HG02840 (cell line): ENCODE results near the gene RNF213.
"Not testable (repeated sequence)": the region's sequence is repeated elsewhere in the genome, so short reads cannot be mapped to it uniquely, and the experiment has no call there.

Experiments used
- ATAC-seq: cut with Tn5 transposase; IDR thresholded peaks from one replicate; pipeline ENCODE4 v1.9.1; 2021; ENCODE audit warnings: mild to moderate bottlenecking, moderate library complexity, moderate number of reproducible peaks; ENCODE audit not compliant: unreplicated experiment, low FRiP score

The RNF213 gene

DNA sequence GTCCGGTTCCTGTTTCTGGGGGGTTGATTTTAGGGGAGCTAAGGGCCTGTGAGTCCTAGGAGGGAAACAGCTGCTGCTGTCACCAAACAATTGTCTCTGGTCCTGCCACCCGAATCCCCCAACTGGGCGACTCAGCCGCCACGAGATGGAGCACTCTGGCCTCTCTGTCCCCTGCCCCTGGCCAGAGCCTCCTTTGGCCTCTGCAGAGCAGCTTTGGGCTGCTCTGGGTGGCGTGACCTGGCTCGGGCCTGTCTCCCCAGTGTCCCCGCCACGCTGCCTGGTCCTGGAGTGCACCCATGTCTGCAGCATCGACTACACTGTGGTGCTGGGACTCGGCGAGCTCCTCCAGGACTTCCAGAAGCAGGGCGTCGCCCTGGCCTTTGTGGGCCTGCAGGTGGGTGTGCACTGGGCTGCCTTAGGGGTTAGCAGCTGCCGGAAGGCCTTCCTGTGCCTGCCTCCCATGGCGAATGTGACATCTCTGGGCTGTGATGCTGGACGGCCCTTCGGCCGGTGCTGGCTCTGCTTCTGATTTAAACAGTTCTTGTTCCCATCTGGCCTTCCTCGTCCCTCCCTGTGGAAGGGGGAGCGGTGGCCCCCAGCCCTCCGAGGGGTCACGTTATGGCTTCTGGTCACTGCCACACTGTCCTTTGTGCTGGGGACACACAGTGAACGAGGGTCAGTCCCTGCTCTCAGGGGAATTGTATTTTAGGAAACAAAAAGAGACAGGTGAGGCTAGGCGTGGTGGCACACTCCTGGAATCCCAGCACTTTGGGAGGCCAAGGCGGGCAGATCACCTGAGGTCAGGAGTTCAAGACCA is 11.6 kb upstream of the RNF213 start:
- ATAC-seq: no peak

DNA sequence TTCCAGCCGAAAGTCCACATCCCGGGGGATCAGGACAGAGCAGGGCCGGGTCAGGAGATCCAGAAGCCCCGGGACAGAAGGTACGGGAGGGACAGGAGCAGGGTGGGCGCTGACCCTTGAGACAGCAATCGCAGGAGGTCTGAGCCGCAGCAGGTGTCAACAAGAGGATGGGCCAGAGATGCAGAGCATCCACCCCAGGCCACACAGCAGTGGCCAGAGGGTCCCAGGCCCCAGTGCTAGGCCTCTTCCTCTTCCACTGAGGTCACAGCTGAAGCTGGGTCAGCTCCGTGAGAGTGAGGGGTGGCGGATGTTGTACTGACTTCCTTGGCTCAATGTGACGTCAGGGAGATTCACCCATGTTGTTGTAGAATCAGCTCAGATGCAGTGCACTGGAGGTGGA is 8.7 kb upstream of the RNF213 start:
- no peak for ATAC-seq

DNA sequence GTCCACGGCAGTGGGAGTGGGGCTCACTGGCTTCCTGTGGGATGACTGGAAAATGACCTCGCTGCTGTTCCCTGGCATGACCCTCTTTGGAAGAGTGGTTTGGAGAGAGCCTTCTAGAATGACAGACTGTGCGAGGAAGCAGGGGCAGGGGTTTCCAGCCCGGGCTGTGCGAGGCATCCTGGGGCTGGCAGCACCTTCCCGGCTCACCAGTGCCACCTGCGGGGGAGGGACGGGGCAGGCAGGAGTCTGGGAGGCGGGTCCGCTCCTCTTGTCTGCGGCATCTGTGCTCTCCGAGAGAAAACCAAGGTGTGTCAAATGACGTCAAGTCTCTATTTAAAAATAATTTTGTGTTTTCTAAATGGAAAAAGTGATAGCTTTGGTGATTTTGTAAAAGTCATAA is 7.8 kb upstream of the RNF213 start:
- no peak for ATAC-seq

DNA sequence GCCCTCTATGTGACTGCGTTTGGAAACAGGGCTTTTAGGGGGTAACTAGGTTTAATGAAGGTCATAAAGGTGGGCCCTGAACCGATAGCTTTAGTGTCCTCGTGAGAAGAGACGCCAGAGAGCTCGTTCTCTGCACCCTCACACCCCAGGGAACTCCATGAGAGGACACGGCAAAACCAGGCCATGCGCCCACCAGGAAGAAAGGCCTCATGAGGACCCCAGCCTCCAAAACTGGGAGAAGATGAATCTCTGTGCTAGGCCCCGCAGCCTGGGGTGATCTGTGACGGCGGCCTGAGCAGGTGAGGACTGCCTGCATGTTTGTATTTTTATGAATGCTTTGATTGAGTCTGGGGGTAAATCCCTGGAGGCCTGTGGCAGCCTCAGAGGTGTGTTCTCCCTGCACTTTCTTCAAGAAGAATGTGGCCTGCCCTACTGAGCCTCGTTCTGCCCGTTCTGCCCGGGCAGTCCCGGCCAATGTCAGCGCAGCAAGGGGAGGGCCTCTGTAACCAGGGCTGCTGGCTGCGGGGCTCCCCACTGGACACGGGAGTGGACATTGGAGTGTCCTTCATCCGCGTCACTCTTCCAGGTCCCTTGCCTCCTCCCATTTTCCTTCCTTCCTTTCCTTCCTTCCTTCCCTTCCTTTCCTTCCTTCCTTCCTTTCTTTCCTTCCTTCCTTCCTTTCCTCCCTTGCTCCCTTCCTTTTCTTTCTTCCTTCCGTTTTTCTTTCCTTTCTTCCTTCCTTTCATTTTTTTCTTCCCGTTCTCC is 6.8 kb upstream of the RNF213 start:
- no peak for ATAC-seq

DNA sequence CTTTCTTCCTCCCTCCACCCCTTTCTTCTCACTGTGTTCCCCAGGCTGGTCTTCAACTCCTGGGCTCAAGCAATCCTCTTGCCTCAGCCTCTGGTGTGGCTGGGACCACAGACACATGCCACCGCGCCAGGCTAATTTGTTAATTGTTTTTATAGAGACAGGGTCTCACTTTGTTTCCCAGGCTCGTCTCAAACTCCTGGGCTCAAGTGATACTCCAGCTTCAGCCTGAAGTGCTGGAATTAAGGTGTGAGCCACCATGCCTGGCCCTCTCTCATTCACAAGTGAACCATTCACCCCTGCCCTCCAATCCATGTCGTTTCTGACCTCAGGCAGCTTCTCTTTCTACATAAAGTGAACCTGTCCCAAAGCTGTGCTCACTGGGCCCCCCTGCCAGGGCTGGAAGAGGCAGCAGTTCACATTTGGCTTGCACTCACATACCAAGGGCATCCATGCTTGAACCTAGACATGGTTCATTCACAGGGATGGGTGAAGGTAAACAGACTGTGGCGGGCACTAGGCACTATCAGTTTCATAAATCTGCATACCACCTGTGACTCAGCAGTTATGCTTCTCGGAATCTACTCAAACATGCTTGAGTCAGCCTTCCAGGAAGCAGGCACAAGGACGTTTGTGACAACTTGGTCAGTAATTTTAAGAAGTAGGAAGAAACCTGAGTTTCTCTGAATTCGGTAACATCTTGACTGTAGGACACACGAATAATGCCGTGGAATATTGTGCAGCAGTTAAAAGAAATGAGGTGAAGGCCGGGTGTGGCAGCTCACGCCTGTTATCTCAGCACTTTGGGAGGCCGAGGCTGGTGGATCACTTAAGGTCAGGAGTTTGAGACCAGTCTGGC is 6.0 kb upstream of the RNF213 start:
- ATAC-seq: no peak

DNA sequence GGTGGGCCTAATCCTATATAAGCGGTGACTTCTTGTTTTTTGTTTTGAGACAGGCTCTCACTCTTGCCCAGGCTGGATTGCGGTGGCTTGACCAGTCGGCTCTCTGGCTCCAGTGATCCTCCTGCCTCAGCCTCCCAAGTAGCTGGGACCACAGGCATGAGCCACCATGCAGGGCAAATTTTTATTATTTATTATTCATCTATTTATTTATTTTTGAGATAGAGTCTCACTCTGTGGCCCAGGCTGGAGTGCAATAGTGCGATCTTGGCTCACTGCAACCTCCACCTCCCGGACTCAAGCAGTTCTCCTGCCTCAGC is 4.7 kb upstream of the RNF213 start:
- no peak for ATAC-seq

DNA sequence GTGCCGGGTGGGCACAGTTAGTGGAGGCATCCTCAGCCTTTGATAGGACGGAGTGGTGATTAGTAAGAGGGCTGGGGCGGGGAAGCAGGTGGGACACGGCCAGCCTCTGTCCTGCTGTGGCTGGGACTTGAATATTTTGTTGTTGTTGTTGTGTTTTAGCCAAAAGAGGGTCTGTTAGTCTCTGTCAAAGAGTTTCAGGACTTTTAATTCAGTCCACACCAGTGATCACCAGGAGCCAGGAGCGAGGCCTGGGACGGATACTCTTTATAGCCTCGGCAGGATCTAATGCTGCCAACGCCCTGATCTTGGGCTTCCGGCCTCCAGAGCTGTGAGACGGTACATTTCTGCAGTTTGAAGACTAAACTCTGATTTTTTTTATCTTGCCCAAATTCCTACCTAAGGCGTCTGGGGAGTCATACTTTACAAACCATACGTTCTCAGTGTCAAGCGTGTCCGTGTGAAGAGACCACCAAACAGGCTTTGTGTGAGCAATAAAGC is 2.9 kb upstream of the RNF213 start:
- no peak for ATAC-seq

DNA sequence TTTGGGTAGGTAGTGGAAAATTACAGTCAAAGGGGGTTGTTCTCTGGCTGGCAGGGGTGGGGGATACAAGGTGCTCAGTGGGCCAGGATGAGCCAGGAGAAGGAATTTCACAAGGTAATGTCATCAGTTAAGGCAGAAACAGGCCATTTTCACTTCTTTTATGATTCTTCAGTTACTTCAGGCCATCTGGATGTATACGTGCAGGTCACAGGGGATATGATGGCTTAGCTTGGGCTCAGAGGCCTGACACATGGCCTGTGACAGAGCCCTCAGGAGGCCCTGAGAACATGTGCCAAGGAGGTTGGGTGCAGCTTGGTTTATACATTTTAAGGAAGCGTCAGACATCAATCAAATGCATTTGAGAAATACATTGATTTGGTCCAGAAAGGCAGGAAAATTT is 2.4 kb upstream of the RNF213 start:
- ATAC-seq: not testable (repeated sequence)

DNA sequence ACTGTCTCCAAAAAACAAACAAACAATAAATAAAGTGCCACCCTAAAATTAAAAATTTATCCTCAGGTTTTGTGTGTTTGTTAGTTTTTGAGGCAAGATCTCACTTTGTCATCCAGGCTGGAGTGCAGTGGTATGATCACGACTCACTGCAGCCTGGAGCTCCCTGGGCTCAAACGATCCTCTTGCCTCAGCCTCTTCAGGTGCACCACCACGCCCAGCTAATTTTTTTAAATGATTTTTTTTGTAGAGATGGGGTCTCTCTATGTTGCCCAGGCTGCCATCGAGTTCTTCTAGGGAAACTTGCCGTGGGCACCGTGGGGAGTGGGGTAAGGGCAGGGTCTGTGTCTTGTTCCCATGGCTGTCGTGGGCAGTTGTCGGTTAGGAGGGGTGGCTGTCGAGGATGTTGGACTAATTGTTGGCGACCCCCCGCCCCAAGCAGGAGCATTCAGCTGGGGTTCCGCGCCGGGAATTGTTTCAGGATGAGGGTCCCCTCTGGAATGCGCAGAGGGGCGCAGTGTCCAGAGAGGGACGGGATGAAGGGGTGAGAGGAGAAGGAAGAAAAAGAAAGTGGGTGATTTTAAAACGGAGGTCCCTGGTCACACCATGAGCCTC is 1.1 kb upstream of the RNF213 start:
- ATAC-seq: no peak

DNA sequence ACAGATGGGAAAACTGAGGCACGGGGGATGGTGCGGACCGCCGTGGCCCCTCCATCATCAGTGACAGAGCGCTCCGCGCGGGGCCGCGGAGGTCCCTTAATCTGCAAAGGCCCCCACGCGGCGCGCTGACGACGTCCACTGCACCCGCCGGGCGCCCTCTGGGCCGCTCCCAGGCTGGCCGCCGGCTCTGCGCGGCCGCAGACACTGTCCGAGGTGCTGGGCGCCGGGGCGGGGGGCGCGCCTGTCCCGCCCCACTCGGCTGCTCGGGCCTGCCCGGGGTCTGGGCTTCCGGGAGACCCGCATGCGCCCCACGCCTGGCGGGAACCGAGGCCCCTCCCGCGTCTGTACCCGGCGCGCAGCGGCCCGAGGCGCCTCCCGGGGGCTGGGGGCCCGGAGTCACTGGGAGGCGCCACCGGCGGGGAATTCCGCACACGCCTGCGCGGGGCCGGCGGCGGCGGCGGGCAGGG is 550 bp upstream of the RNF213 start:
- peak; percentile 28 for ATAC-seq

DNA sequence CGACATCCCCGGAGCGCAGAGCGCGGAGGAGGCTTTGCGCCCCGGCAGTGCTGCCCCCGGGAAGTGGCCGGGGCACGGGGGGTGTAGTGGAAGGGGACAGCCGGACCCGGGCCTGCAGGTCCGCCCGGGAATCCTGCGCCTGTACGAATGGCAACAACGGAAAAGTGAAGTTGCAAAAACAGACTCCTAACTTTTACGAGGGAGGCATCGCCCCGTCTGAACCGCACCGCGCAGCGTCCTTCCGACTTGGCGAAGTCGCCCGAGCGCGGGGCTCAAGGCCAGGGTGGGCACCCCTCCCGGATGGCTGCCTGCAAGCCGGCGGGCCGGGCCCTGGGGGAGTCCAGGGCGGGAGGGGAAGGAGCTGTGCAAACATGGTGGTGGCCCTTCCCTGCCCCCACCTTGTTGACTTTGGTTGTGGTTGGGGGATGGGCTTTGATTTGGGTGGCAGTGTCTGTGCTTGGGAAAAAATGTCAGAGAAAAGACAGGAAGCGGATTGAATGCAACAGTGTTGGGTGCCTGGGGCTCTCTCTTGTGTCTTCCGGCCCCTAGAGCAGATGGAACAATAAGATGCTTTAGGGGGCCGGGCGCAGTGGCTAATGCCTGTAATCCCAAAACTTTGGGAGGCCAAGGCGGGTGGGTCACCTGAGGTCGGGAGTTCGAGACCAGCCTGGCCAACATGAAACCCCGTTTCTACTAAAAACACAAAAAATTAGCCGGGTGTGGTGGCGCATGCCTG is 675 bp downstream of the RNF213 start:
- no peak for ATAC-seq

DNA sequence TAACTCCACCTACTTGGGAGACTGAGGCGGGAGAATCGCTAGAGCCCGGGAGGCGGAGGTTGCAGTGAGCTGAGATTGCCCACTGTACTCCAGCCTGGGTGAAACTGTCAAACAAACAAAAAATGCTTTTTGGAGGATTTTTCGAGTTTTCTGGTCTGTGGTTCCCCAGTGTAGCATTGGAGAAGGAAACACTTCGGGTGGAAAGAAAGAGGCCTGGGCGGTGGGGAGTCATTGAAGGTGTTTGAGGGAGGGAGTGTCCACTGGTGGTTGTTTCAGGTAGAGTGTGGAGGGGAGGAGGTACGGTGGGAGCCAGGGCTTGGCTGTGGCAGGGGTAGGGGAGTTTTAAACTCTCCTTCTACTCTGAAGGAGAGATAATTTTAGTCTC is 1.2 kb downstream of the RNF213 start:
- ATAC-seq: no peak

DNA sequence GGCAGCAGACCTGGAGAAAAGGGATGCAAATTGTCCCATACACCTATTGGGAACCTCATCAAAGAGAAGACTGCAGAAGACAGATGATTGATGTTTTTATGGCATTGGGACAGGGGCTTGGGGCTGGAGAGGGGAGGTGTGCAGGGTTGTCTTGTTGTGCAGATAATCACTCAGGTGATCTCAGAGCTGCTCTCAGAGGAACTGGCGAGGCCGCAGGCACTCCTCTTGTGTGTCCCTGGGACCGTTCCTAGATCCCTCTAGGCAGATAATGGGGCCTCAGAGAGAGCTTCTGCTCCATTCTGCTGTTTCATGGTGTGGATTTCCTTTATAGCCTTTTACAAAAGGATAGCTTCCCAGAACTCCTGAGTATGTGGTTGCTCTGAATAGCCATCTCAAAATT is 1.6 kb downstream of the RNF213 start:
- ATAC-seq: no peak

DNA sequence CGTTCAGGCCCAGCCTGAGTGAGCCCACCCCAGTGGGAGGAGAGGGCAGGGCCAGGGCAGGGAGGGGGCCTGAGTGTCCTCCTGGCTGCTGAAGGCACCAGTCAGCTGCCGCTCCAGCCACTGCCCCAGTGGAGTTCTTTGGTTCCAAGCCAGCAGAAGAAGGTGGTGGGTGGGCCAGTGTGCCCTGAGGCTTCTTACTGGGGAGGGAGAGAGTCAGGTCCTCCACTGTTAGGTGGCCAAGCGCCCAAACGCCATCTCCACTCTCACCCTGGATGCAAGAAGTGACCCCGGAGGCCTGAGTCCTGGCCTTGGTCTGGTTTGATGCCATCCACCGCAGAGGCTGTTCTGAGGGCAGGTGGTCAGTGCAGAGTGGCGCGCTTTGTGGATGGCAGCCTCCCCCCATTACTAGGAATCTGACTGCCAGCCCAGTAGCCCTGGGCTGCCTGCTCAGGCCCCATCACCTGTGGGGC is 2.2 kb downstream of the RNF213 start:
- ATAC-seq: no peak

DNA sequence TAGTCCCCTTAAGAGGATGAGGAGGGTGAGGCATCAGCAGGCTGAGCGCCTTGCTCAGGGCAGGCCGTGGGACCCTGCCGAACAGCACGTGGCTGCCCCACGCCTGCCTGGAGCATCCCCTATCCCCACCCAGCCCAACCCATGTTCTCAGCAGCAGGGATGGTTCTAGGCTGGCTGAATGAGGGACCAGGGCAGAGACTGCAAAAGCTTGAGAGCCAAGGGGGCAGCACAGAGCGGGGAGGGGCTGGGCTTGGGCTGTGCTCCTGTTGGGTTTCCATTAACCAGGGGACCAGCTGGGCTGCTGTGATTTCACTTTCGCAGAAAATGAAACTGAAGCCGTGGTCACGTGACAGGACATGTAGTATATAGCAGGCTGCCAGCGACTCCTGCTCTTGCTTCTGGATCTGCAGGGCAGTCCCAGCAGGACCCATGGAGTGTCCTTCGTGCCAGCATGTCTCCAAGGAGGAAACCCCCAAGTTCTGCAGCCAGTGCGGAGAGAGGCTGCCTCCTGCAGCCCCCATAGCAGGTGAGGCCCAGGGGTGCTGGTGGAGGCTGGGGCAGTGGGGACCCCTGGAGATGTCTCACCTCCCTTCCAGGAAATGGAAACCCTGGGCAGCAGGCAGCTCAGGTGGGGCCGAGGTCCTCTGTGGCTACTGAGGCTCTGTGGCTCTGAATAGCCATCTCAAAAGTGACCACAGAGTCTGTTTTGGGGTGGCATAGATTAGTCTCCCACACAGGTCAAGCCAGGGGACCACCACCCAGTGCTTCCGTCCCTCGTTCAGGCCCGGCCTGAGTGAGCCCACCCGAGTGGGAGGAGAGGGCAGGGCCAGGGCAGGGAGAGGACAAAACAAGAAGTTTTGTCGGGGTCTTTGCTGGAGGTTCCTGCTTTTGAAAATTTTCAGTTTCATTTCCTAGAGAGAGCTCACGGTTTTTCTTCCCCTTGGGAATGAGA is 2.9 kb downstream of the RNF213 start:
- peak; percentile 40 for ATAC-seq

DNA sequence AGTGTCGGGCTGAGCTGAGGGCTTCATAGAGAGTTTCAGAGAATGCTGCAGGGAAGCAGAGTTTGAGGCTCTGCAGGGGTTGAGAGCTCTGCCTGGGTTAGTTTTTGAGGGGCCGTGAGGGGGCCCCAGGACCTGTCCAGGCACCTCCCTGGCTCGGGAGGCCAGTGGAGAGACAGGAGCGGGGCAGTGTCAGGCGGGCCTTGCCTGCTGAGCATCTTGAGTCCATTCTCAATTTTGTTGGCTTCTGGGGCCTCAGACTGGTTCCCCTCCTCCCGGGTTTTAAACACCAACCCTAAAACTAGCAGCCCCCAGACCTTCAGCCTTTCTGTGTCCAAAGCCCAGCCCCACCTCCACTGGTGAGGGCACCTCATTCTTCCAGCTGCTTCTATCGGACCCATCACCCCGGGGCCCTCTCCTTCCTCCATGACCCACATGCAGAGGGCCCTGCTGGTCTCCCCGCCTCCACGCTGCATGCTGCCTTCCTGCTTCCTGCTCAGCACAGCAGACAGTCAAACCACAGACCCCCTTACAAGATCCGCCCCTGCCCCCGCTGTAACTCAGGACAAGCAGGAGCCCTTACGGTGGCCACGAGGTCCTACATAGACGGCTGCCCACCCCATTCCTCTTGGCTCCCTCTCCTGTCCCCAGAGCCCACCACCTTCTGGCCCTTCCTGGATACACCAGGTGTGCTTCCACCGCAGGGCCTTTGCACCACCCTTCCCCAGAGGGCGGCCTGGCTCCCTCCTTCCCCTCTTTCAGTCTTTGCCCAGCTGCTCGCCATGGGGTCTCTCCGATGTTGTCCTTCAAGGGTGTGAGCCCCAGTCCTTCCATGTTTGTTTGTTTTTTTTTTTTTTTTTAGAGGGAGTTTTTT is 3.8 kb downstream of the RNF213 start:
- no peak for ATAC-seq

DNA sequence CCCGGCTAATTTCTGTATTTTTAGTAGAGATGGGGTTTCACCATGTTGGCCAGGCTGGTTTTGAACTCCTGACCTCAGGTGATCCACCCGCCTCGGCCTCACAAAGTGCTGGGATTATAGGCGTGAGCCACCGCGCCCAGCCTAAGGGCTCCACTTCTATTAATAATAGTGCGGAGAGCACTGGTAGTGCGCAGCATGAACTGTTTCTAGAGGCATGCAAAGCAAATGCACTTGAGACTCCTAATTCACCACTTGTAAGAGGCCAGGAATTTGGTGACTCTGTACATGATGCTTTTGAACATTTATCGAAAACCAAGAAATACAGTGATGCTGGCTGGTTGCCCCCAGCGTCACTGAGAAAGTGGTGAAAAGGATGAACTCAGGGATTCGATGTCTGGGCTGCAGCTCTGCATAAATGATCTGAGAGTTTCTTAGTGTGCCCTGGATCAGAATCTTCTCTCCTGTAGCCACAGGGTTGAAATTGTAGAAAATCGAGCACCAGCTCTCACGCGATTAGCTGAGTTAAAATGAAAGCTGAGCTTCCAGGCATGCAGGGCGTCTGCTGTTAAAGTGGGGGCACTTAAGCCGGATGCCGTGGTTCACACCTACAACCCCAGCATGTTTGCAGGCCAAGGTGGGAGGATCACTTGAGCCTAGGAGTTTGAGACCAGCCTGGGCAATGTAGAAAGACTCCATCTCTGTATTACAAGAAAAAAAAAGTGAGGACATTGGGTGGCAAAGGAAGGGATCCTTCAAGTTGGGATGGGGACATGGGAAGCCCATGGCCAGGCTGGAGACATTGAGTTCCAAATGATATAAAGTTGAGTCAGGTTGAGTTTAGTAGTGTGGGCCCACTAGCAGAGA is 4.8 kb downstream of the RNF213 start:
- ATAC-seq: no peak
